B cell (primary cell): ENCODE measurements around the gene PEAK1. TPM values are rescaled to one million over a fixed set of nuclear protein-coding genes. Genes with fewer than 3 reads are reported as not detected.

Experiments used
- ATAC-seq: fragments of 200-7000 bp; cut with Tn5 transposase; one replicate; pipeline ENCODE4 v1.10.0; 2021; ENCODE audit warnings: low read depth, mild to moderate bottlenecking, moderate number of reproducible peaks, moderate library complexity
- CTCF ChIA-PET: fragments of 350-600 bp; sonication (Branson Sonifier 250); formaldehyde crosslinking; loops from one replicate; lab custom pipeline; 2021; ENCODE audit warnings: antibody characterized with exemption, inconsistent platforms; lab: Charles Lee
- POLR2A ChIA-PET: fragments of 350-600 bp; sonication (Branson Sonifier 250); formaldehyde crosslinking; loops from one replicate; lab custom pipeline; 2021; ENCODE audit warnings: antibody characterized with exemption; lab: Charles Lee
- DNase-seq: peaks from one replicate; pipeline ENCODE4 v3.0.0; 2013
- H2AFZ ChIP-seq: 2 replicates; pipeline ENCODE4 v1.6.1; 2012; ENCODE audit warnings: mild to moderate bottlenecking, low read depth, low read length; ENCODE audit not compliant: insufficient read depth, poor library complexity, severe bottlenecking
- H3K27ac ChIP-seq, 2 donors: 1 replicate in 1 of 2; 2 replicates in 1 of 2; pipeline ENCODE4 v1.5.1; 2012 to 2013; ENCODE audit warnings: low read length in 2 of 2, mild to moderate bottlenecking in 2 of 2, moderate library complexity in 1 of 2
- H3K27me3 ChIP-seq, 4 experiments: fragments of 200-600 bp in 1 of 4; sonication (generic) in 1 of 4; replicated peaks in 1 of 4; 1 replicate in 2 of 4; 2 replicates in 2 of 4; pipeline versions ENCODE4 v1.6.1 to v1.7.0; 2013 to 2016; ENCODE audit warnings: low read length in 3 of 4, mild to moderate bottlenecking in 2 of 4, mixed read lengths in 1 of 4, moderate library complexity in 1 of 4; ENCODE audit not compliant: insufficient read depth in 4 of 4, control insufficient read depth in 3 of 4; ENCODE audit errors: control extremely low read depth in 1 of 4
- H3K36me3 ChIP-seq, 2 experiments: replicated peaks in 1 of 2; 1 replicate in 1 of 2; 2 replicates in 1 of 2; pipeline versions ENCODE4 v1.6.1 to v1.7.1; 2013; ENCODE audit warnings: low read length in 1 of 2; ENCODE audit not compliant: insufficient read depth in 2 of 2, control insufficient read depth in 1 of 2; ENCODE audit errors: control extremely low read depth in 1 of 2, extremely low read depth in 1 of 2
- H3K4me1 ChIP-seq, 2 donors: fragments of 200-600 bp in 1 of 2; sonication (generic) in 1 of 2; 1 replicate in 1 of 2; 2 replicates in 1 of 2; pipeline versions ENCODE4 v1.5.1 to v1.6.1; 2013 to 2017; ENCODE audit warnings: low read length in 2 of 2; ENCODE audit not compliant: control insufficient read depth in 2 of 2, insufficient read depth in 2 of 2
- H3K4me2 ChIP-seq: replicated peaks from 2 replicates; pipeline ENCODE3; 2012; ENCODE audit warnings: mild to moderate bottlenecking, low read depth, low read length; ENCODE audit not compliant: poor library complexity, severe bottlenecking
- H3K4me3 ChIP-seq, 5 experiments: fragments of 200-600 bp in 1 of 5; sonication (generic) in 1 of 5; 1 replicate in 3 of 5; 2 replicates in 2 of 5; pipeline versions ENCODE4 v1.5.1 to v1.7.0; 2011 to 2016; ENCODE audit warnings: low read length in 4 of 5, mild to moderate bottlenecking in 4 of 5, low read depth in 2 of 5, control low read depth in 1 of 5, moderate library complexity in 1 of 5; ENCODE audit not compliant: insufficient read depth in 1 of 5; ENCODE audit errors: control extremely low read depth in 1 of 5, extremely low read depth in 1 of 5
- H3K79me2 ChIP-seq: fragments of 200-600 bp; sonication (generic); one replicate; pipeline ENCODE4 v1.6.0; 2016; ENCODE audit warnings: low read length; ENCODE audit not compliant: control insufficient read depth, insufficient read depth
- H3K9ac ChIP-seq: fragments of 200-600 bp; sonication (generic); 2 replicates; pipeline ENCODE4 v1.6.1; 2017; ENCODE audit warnings: mild to moderate bottlenecking, low read length, moderate library complexity
- H3K9me3 ChIP-seq, 3 donors: one replicate each; pipeline versions ENCODE4 v1.6.1 to v1.7.1; 2013; ENCODE audit warnings: low read length in 2 of 3; ENCODE audit not compliant: control insufficient read depth in 2 of 3, insufficient read depth in 1 of 3; ENCODE audit errors: control extremely low read depth in 1 of 3
- H4K20me1 ChIP-seq: 2 replicates; pipeline ENCODE4 v1.6.0; 2012; ENCODE audit warnings: mild to moderate bottlenecking, low read length; ENCODE audit not compliant: insufficient read depth, control insufficient read depth, poor library complexity, severe bottlenecking
- H3K27ac Mint-ChIP-seq: one replicate; pipeline ENCODE4 v1.8.0; 2021; ENCODE audit warnings: mixed read lengths
- H3K27me3 Mint-ChIP-seq: one replicate; pipeline ENCODE4 v1.8.0; 2021; ENCODE audit warnings: mixed read lengths
- H3K4me1 Mint-ChIP-seq: one replicate; pipeline ENCODE4 v1.8.0; 2021; ENCODE audit warnings: mixed read lengths
- H3K4me3 Mint-ChIP-seq: one replicate; pipeline ENCODE4 v1.8.0; 2021; ENCODE audit warnings: mixed read lengths
- H3K9me3 Mint-ChIP-seq: one replicate; pipeline ENCODE4 v1.8.0; 2022; ENCODE audit warnings: mixed read lengths; ENCODE audit not compliant: insufficient read depth
- CTCF ChIP-seq: fragments of 200-600 bp; IDR thresholded peaks from one replicate; pipeline ENCODE4 v1.8.0; 2022; ENCODE audit warnings: antibody characterized with exemption, mild to moderate bottlenecking
- EZH2 ChIP-seq: IDR thresholded peaks from 2 replicates; pipeline ENCODE4 v1.6.1; 2012; ENCODE audit warnings: borderline replicate concordance, low read depth, mild to moderate bottlenecking, moderate library complexity, low read length; ENCODE audit not compliant: insufficient read depth, poor library complexity, severe bottlenecking
- WGBS: methylation state at CpG from one replicate; pipeline ENCODE4 v1.1.5; 2013; ENCODE audit warnings: missing lambda C conversion rate; ENCODE audit not compliant: insufficient coverage; 5-methylcytosine and 5-hydroxymethylcytosine counted together
- intact Hi-C: fragments of 100-400 bp; cut with micrococcal nuclease; formaldehyde crosslinking; loops from one replicate; pipeline ENCODE4 v1.10.0; 2022
- polyA plus RNA-seq: library from polyadenylated mRNA; depleted of rRNA; stranded (reverse); fragments of >200 nt; gene quantifications from 2 replicates; pipeline ENCODE4 v1.2.3, GENCODE V29; 2012
- total RNA-seq, 2 donors: library from RNA; stranded (reverse); fragments of 120-200 nt in 1 of 2; gene quantifications; 1 replicate in 1 of 2; 2 replicates in 1 of 2; pipeline versions ENCODE4 v1.2.3 to v1.2.4, GENCODE V29; 2013 to 2022

The PEAK1 gene
- total and polyA plus RNA-seq, 2 donors (not counting 1 experiment from before 2014, with no cell fraction given), result 13.4 to 38.0 TPM

GRCh38 chr15:77094397-77095030, 325.4 kb downstream of the PEAK1 start:
- Histone ChIP-seq H3K36me3 (no peaks in the 10 kb centered on the region), H3K27me3 (no peaks in the 10 kb centered on the region), H3K4me1 (peaks cover 1 to 21% of the 10 kb centered on the region in 2 donors), H3K4me2 (no peak overlapping the region), H3K27ac (no peak overlapping the region), H3K79me2 (no peaks in the 10 kb centered on the region), H3K4me3 (no peak overlapping the region), H2AFZ (no peak overlapping the region), H3K9me3 (no peaks in the 10 kb centered on the region), H4K20me1 (no peaks in the 10 kb centered on the region), H3K9ac (no peak overlapping the region)
- H3K4me1 Mint-ChIP-seq, result peaks cover 1% of the 10 kb centered on the region
- intact Hi-C loops, result no loop called here
- DNase-seq (no peak), ATAC-seq (no peak)
- no peak overlapping the region for H3K27ac Mint-ChIP-seq
- H3K4me3 Mint-ChIP-seq, result no peak overlapping the region
- no peak for TF ChIP-seq EZH2
- peak; percentile 23 for TF ChIP-seq CTCF
- CTCF ChIA-PET, result interaction anchor here (1.2 to 4.0 kb wide), 2 partner anchors 12 to 63 kb away, joined by 3 to 11 read pairs; no protein-coding TSS in a partner anchor
- WGBS, result 84% methylated on average over 5 of the region's 11 CpGs
- no peaks in the 10 kb centered on the region for H3K9me3 Mint-ChIP-seq
- no peaks in the 10 kb centered on the region for H3K27me3 Mint-ChIP-seq
- POLR2A ChIA-PET, result no interaction called here

- no peaks in the 10 kb centered on the region for H3K4me1 Mint-ChIP-seq
- Histone ChIP-seq H3K36me3 (no peaks in the 10 kb centered on the region), H3K79me2 (no peaks in the 10 kb centered on the region), H3K27ac (no peak overlapping the region), H3K4me1 (peaks cover 0 to 13% of the 10 kb centered on the region in 2 donors), H4K20me1 (no peaks in the 10 kb centered on the region), H3K9me3 (no peaks in the 10 kb centered on the region), H3K4me2 (no peak overlapping the region), H2AFZ (no peak overlapping the region), H3K9ac (no peak overlapping the region), H3K4me3 (no peak overlapping the region), H3K27me3 (no peaks in the 10 kb centered on the region)
- DNase-seq, result no peak
- ChIA-PET CTCF (interaction anchor here (1.2 kb wide), 2 partner anchors 24 to 62 kb away, joined by 3 to 4 read pairs; no protein-coding TSS in a partner anchor), POLR2A (no interaction called here)
- no peaks in the 10 kb centered on the region for H3K27me3 Mint-ChIP-seq
- intact Hi-C loops, result no loop called here
- TF ChIP-seq CTCF (no peak), EZH2 (no peak)
- no peak overlapping the region for H3K4me3 Mint-ChIP-seq
- WGBS, result no CpG with 5 or more reads among the region's 1 CpG
- no peaks in the 10 kb centered on the region for H3K9me3 Mint-ChIP-seq
- H3K27ac Mint-ChIP-seq, result no peak overlapping the region
- no peak for ATAC-seq
Observed at GRCh38 chr15:77093436-77093835, 326.5 kb downstream of the PEAK1 start.
